ENCODE measurements around the gene THUMPD3.

GRCh38 chr3:9406856-9407626, 44.2 kb downstream of the THUMPD3 start:
- TF ChIP-seq CTCF (IDR thresholded peaks at IDR 0.05) (no peak), POLR2A (IDR thresholded peaks at IDR 0.05) (no peak)
